ENCODE measurements around the gene TRIP13. TPM values are rescaled to one million over a fixed set of nuclear protein-coding genes. Genes with fewer than 3 reads are reported as not detected.

Gene TRIP13
- total RNA-seq, 2 donors from 2014 or later = 21.9 to 32.4 TPM

GRCh38 chr5:889075-889710 is 3.5 kb upstream of the TRIP13 start:
- TF ChIP-seq, protein P1, sequence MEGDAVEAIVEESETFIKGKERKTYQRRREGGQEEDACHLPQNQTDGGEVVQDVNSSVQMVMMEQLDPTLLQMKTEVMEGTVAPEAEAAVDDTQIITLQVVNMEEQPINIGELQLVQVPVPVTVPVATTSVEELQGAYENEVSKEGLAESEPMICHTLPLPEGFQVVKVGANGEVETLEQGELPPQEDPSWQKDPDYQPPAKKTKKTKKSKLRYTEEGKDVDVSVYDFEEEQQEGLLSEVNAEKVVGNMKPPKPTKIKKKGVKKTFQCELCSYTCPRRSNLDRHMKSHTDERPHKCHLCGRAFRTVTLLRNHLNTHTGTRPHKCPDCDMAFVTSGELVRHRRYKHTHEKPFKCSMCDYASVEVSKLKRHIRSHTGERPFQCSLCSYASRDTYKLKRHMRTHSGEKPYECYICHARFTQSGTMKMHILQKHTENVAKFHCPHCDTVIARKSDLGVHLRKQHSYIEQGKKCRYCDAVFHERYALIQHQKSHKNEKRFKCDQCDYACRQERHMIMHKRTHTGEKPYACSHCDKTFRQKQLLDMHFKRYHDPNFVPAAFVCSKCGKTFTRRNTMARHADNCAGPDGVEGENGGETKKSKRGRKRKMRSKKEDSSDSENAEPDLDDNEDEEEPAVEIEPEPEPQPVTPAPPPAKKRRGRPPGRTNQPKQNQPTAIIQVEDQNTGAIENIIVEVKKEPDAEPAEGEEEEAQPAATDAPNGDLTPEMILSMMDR (conservative IDR thresholded peaks at IDR 0.05) = no peak
- 95 to 98% methylated on average over 12 to 14 of the region's 15 CpGs for WGBS, 2 experiments (ENCODE audit: insufficient coverage in 1 of 2, insufficient read length in 1 of 2)
- peaks cover 4% of the 10 kb centered on the region for H3K4me1 ChIP-seq (ENCODE audit: control insufficient read depth, insufficient read depth, low read length)
- no peaks in the 10 kb centered on the region for H3K9me3 ChIP-seq (ENCODE audit: control insufficient read depth, low read length)
- no peaks in the 10 kb centered on the region for H3K27me3 Mint-ChIP-seq (ENCODE audit: insufficient read depth)
- H3K27ac ChIP-seq (ENCODE audit: low read depth, low read length) = no peak overlapping the region
- no peak overlapping the region for H3K9ac ChIP-seq (ENCODE audit: extremely low read depth, low read length, poor library complexity, severe bottlenecking)
- no peak overlapping the region for H3K4me3 ChIP-seq (ENCODE audit: low read length)
- peaks cover 71% of the 10 kb centered on the region for H3K36me3 ChIP-seq (ENCODE audit: control insufficient read depth, insufficient read depth, low read length)
- DNase-seq = no peak
- H3K27me3 ChIP-seq (ENCODE audit: control insufficient read depth, insufficient read depth, low read length, poor library complexity, severe bottlenecking) = no peaks in the 10 kb centered on the region
- no peak overlapping the region for H3K4me3 Mint-ChIP-seq
- peaks cover 72% of the 10 kb centered on the region for H3K36me3 Mint-ChIP-seq (ENCODE audit: low read depth)
- H3K9me3 Mint-ChIP-seq = no peaks in the 10 kb centered on the region
- H3K4me1 Mint-ChIP-seq = peaks cover 14% of the 10 kb centered on the region
- H3K27ac Mint-ChIP-seq = no peak overlapping the region

GRCh38 chr5:891117-891836 is 1.4 kb upstream of the TRIP13 start:
- TF ChIP-seq, protein P1 (conservative IDR thresholded peaks at IDR 0.05) = no peak
- DNase-seq = peak; percentile 79
- peak overlapping the region; percentile 96 for H3K27ac Mint-ChIP-seq

GRCh38 chr5:891837-892393 is 769 bp upstream of the TRIP13 start:
- Mint-ChIP-seq H3K4me3 (peak overlapping the region; percentile 91), H3K36me3 (ENCODE audit: low read depth) (peaks cover 63% of the 10 kb centered on the region), H3K4me1 (peaks cover 14% of the 10 kb centered on the region), H3K27ac (peak overlapping the region; percentile 96), H3K9me3 (no peaks in the 10 kb centered on the region), H3K27me3 (ENCODE audit: insufficient read depth) (no peaks in the 10 kb centered on the region)
- TF ChIP-seq, protein P1 (conservative IDR thresholded peaks at IDR 0.05) = no peak
- 8 to 9% methylated on average over 9 to 25 of the region's 25 CpGs for WGBS, 2 experiments (ENCODE audit: insufficient coverage in 1 of 2, insufficient read length in 1 of 2)
- H3K27ac ChIP-seq (ENCODE audit: low read depth, low read length) = peak overlapping the region; percentile 84
- no peaks in the 10 kb centered on the region for H3K9me3 ChIP-seq (ENCODE audit: control insufficient read depth, low read length)
- peak overlapping the region; percentile 74 for H3K9ac ChIP-seq (ENCODE audit: extremely low read depth, low read length, poor library complexity, severe bottlenecking)
- peak; percentile 58 for DNase-seq
- H3K27me3 ChIP-seq (ENCODE audit: control insufficient read depth, insufficient read depth, low read length, poor library complexity, severe bottlenecking) = no peaks in the 10 kb centered on the region
- H3K36me3 ChIP-seq (ENCODE audit: control insufficient read depth, insufficient read depth, low read length) = peaks cover 66% of the 10 kb centered on the region
- H3K4me1 ChIP-seq (ENCODE audit: control insufficient read depth, insufficient read depth, low read length) = peaks cover 4% of the 10 kb centered on the region
- peak overlapping the region; percentile 93 for H3K4me3 ChIP-seq (ENCODE audit: low read length)

More at GRCh38 chr5:891117-891836, 1.4 kb upstream of the TRIP13 start:
- H3K4me3 Mint-ChIP-seq = peak overlapping the region; percentile 91
- peaks cover 66% of the 10 kb centered on the region for H3K36me3 Mint-ChIP-seq (ENCODE audit: low read depth)
- Histone ChIP-seq H3K4me1 (ENCODE audit: control insufficient read depth, insufficient read depth, low read length) (peaks cover 4% of the 10 kb centered on the region), H3K9ac (ENCODE audit: extremely low read depth, low read length, poor library complexity, severe bottlenecking) (peak overlapping the region; percentile 74), H3K27me3 (ENCODE audit: control insufficient read depth, insufficient read depth, low read length, poor library complexity, severe bottlenecking) (no peaks in the 10 kb centered on the region), H3K27ac (ENCODE audit: low read depth, low read length) (no peak overlapping the region), H3K9me3 (ENCODE audit: control insufficient read depth, low read length) (no peaks in the 10 kb centered on the region), H3K36me3 (ENCODE audit: control insufficient read depth, insufficient read depth, low read length) (peaks cover 66% of the 10 kb centered on the region), H3K4me3 (ENCODE audit: low read length) (peak overlapping the region; percentile 93)
- H3K9me3 Mint-ChIP-seq = no peaks in the 10 kb centered on the region
- WGBS, 2 experiments (ENCODE audit: insufficient coverage in 1 of 2, insufficient read length in 1 of 2) = 56 to 62% methylated on average over 16 to 34 of the region's 34 CpGs
- peaks cover 14% of the 10 kb centered on the region for H3K4me1 Mint-ChIP-seq
- H3K27me3 Mint-ChIP-seq (ENCODE audit: insufficient read depth) = no peaks in the 10 kb centered on the region
